Anterior cingulate cortex (tissue), 58 donors: ENCODE results near the gene ANO4.
"Not testable (repeated sequence)": the region's sequence is repeated elsewhere in the genome, so short reads cannot be mapped to it uniquely, and the experiment has no call there.

Experiments used
- DNase-seq, 58 donors: peaks; one replicate each; lab custom pipeline; 2025; lab: John Stamatoyannopoulos, UW

Gene ANO4

GRCh38 chr12:101074940-101075680 is 280.5 kb downstream of the ANO4 start:
- no peak for DNase-seq

- DNase-seq, result peak in 2 of 58 donors; percentile 8 to 15
Observed at GRCh38 chr12:101076921-101077320, 282.3 kb downstream of the ANO4 start.

DNA sequence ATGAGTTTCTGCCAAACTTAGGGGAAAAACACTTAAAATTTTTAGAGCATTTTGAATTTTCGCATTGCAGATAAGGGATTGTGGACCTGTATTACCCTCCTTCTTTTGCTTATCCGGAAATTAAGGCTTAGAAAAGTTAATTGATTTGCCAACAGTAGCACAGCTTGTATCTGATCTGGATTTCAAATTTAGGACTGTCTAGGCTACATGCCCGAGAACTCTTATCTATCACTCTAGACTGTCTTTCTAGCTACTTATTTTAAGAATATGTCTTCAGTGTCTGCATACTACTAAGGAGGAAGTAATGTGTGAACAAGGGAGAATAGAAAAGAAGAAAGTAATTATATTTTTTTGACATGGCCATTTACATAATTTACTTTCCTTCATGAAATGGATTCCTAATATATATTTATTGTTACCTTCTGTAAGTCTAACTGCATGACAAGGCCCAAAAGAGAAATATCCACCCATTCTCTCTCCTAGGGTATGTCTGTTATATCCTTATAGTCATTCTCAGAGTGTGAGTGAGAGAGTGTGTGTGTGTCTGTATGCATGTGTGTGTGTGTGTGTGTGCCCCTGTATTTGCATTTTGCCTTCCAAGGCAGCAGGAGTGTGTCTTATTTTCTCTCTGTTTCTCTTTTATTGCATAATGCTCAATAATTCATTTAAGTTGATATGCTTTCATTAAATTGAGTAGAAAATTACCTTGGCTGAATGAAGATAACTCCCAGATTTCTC is 283.4 kb downstream of the ANO4 start:
- no peak for DNase-seq

- peak in 2 of 58 donors; percentile 11 to 44 for DNase-seq
Observed at GRCh38 chr12:101078536-101079285, 284.1 kb downstream of the ANO4 start.

DNA sequence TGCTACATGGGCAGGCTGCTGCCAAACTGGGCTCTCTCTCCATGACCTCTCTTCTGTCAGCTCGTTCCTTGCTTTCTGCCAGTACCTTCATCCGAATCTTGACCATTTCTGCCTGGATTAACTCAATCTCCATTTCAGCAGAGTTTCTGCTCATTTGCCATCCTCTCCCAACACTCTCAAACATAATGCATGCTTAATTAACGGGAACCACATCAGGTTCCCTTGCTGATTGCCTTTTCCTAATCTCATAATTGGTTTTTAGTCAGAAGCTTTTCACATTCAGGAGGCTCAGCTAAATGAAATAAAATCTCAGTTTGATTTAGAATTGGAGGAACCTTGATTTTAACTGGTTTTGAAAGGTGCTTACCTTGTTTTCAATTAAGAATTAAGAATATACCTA is 288.1 kb downstream of the ANO4 start:
- DNase-seq, result no peak

DNA sequence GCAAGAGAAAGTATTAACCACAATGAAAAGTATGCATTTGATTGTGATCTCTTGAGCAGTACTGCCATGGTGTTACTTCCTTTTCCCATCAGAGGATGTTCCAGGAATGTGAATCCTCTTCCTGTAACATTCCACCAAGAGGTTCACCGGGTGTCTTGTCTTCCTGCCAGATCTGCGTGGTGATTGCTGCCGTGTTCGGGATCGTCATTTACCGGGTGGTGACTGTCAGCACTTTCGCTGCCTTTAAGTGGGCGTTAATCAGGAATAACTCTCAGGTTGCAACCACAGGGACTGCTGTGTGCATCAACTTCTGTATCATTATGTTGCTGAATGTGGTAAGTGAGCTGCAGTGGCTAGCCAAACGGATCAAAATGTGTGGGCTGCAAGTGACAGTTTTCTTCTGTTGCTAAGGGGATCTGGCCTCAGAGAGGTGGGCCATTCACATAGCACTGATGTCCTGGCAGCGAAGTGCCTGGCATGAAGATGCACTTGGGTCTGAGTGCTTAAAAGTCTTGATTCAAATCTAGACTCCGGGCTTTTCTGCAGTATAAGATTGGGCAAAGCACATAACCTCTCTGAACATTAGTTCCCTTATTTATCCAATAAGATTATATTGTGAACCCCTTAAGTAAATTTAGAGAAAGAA is 292.0 kb downstream of the ANO4 start:
- peak in 3 of 58 donors; percentile 4 to 11 (median 10) for DNase-seq

- no peak for DNase-seq
Observed at GRCh38 chr12:101087920-101088319, 293.3 kb downstream of the ANO4 start.

DNA sequence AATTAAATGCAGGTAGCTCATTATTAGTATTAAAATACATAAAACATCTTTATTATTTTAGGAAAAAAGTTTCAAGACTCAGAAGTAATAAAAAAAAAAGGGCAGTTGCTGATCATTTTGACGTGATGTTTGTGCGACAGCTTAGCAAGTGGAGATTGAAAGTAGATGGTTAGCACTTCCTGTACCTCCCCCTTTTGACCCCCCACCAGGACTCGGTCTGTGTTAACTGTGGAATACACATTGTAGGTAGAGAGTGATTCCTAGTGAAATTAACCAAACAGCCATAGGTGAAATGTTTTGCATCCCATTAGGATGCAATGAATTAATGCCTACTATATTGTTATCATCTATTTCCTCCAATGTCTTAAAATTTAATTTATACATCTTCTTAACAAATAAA is 294.7 kb downstream of the ANO4 start:
- DNase-seq, result no peak

- not testable (repeated sequence) for DNase-seq
Observed at GRCh38 chr12:101090222-101090621, 295.6 kb downstream of the ANO4 start.

- no peak for DNase-seq
Observed at GRCh38 chr12:101097829-101098580, 303.4 kb downstream of the ANO4 start.

GRCh38 chr12:101107032-101107763 is 312.6 kb downstream of the ANO4 start:
- no peak for DNase-seq

DNA sequence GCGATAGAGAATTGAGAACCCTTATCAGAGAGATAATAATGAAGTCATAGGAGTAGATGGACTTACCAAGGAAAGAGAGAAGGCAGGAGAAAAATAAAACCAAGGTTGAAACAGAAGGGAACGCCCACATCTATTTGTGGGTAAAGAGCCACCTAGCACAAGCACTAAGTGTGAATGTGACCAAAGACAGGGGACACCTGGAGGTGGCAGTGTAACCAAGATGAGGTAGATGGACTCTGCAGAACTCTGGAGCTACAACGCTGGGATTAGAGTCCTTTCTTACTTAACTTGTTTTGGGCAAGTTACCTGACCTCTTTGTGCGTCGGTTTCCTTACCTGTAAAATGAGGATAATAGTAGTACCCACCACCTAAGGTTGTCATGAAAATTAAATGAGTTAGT is 313.6 kb downstream of the ANO4 start:
- DNase-seq, result no peak

DNA sequence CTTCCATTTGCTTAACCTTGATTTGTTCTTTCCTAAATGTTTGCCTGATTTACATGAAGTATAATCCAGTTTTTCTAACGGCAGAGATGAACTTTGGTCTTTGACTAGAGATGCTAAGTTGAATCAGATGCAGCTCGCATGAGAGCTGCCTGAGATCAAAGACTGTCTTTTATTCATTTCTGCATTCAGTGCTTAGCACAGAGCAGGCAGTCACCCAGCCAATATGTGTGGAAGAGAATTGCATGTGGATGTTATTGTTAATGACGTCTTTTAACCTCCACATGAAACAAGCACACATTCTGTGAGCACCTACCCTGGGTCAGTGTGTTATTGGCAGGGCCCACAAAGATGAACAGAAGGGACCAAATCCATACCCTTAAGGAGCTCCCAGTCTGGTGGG is 316.3 kb downstream of the ANO4 start:
- peak in 10 of 58 donors; percentile 1 to 68 (median 12) for DNase-seq

GRCh38 chr12:101111441-101111840 is 316.9 kb downstream of the ANO4 start:
- DNase-seq, result no peak

GRCh38 chr12:101115326-101115725 is 320.8 kb downstream of the ANO4 start:
- DNase-seq, result no peak

- DNase-seq, result no peak
Observed at GRCh38 chr12:101116911-101117310, 322.3 kb downstream of the ANO4 start.

DNA sequence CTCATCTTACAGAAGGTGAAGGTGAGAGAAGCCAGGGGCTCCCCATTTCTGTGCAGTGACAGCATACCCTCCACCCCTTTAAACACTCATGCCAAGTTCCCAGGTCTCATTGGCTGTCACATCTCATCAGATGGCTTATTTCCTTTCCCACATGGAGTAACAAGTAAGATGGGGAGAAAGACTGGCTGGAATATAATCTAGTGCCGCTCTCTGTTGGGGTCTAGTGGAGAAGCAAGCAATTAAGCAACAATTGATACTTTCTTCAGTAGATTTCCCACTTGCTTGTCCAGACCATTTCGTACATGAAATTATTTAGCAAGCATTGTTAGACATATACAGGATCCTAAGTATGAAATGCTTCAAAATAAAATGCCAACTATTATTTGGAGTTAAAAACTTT is 323.3 kb downstream of the ANO4 start:
- DNase-seq, result peak in 1 of 58 donors; percentile 1

- no peak for DNase-seq
Observed at GRCh38 chr12:101127521-101128219, 333.1 kb downstream of the ANO4 start.
